Transverse colon (tissue), 4 donors: ENCODE data around the gene GLI1.
"Not testable (repeated sequence)": the region's sequence is repeated elsewhere in the genome, so short reads cannot be mapped to it uniquely, and the experiment has no call there.

Experiments
- EP300 ChIP-seq: sonication (generic); formaldehyde crosslinking; IDR thresholded peaks from one replicate; pipeline ENCODE4 v1.6.1; 2017; ENCODE audit warnings: antibody characterized with exemption, low read depth
- POLR2A ChIP-seq: fragments of 450-650 bp; IDR thresholded peaks from one replicate; pipeline ENCODE4 v1.6.1; 2016; ENCODE audit warnings: antibody characterized with exemption, mild to moderate bottlenecking, moderate library complexity
- POLR2AphosphoS5 ChIP-seq, 3 donors: sonication (generic); formaldehyde crosslinking; IDR thresholded peaks; one replicate each; pipeline ENCODE4 v1.6.1; 2016; ENCODE audit warnings: antibody characterized with exemption in 3 of 3
- TF ChIP-seq, protein P1 (sequence below), 5 experiments: fragments of 200-600 bp in 3 of 5; fragments of 450-650 bp in 2 of 5; sonication (generic) in 3 of 5; IDR thresholded peaks; 1 replicate in 2 of 5; 2 replicates in 3 of 5; pipeline ENCODE4 v1.5.1; 2016 to 2017; ENCODE audit warnings: antibody characterized with exemption in 5 of 5, inconsistent platforms in 3 of 5, mild to moderate bottlenecking in 2 of 5, moderate library complexity in 1 of 5

GRCh38 chr12:57513677-57514076 is 54.1 kb downstream of the GLI1 start:
- not testable (repeated sequence) for TF ChIP-seq POLR2AphosphoS5 (IDR thresholded peaks at IDR 0.05); POLR2A; EP300
- TF ChIP-seq, protein P1, sequence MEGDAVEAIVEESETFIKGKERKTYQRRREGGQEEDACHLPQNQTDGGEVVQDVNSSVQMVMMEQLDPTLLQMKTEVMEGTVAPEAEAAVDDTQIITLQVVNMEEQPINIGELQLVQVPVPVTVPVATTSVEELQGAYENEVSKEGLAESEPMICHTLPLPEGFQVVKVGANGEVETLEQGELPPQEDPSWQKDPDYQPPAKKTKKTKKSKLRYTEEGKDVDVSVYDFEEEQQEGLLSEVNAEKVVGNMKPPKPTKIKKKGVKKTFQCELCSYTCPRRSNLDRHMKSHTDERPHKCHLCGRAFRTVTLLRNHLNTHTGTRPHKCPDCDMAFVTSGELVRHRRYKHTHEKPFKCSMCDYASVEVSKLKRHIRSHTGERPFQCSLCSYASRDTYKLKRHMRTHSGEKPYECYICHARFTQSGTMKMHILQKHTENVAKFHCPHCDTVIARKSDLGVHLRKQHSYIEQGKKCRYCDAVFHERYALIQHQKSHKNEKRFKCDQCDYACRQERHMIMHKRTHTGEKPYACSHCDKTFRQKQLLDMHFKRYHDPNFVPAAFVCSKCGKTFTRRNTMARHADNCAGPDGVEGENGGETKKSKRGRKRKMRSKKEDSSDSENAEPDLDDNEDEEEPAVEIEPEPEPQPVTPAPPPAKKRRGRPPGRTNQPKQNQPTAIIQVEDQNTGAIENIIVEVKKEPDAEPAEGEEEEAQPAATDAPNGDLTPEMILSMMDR (IDR thresholded peaks at IDR 0.05), result not testable (repeated sequence)
